Kidney (tissue), 14 donors: Measurements from ENCODE around the gene COMMD3. TPM values are rescaled to one million over a fixed set of nuclear protein-coding genes. Genes with fewer than 3 reads are reported as not detected.

Experiments used
- DNase-seq, 5 donors: peaks; one replicate each; pipeline ENCODE4 v3.0.0-alpha.2; 2013 to 2020
- FAIRE-seq: peaks from 2 replicates; lab custom pipeline; 2012; peaks lifted over from hg19 to GRCh38; lab: Jason Lieb, UNC
- H3K27ac ChIP-seq, 2 donors: one replicate each; pipeline ENCODE4 v1.7.0; 2013; ENCODE audit warnings: low read depth in 2 of 2, low read length in 2 of 2, inconsistent platforms in 1 of 2
- H3K27me3 ChIP-seq: one replicate; pipeline ENCODE4 v1.7.1; 2013; ENCODE audit warnings: low read length, inconsistent platforms; ENCODE audit not compliant: control insufficient read depth, insufficient read depth
- H3K36me3 ChIP-seq, 3 donors: one replicate each; pipeline versions ENCODE4 v1.7.0 to v1.7.1; 2013; ENCODE audit warnings: low read length in 3 of 3, control low read depth in 1 of 3, inconsistent platforms in 1 of 3; ENCODE audit not compliant: insufficient read depth in 3 of 3, control insufficient read depth in 2 of 3
- H3K4me1 ChIP-seq, 3 donors: one replicate each; pipeline versions ENCODE4 v1.7.0 to v1.7.1; 2013; ENCODE audit warnings: low read length in 3 of 3, inconsistent platforms in 1 of 3, low read depth in 1 of 3; ENCODE audit not compliant: control insufficient read depth in 2 of 3, insufficient read depth in 2 of 3
- H3K4me3 ChIP-seq, 3 donors: one replicate each; pipeline versions ENCODE4 v1.7.0 to v1.8.1; 2013; ENCODE audit warnings: low read length in 3 of 3, control low read depth in 1 of 3, inconsistent platforms in 1 of 3
- H3K9ac ChIP-seq, 3 donors: one replicate each; pipeline versions ENCODE4 v1.7.0 to v1.7.1; 2013; ENCODE audit warnings: low read length in 3 of 3, control low read depth in 1 of 3, inconsistent platforms in 1 of 3
- H3K9me3 ChIP-seq, 3 donors: one replicate each; pipeline versions ENCODE4 v1.7.0 to v1.7.1; 2013; ENCODE audit warnings: low read length in 3 of 3, control low read depth in 1 of 3, inconsistent platforms in 1 of 3; ENCODE audit not compliant: control insufficient read depth in 2 of 3, insufficient read depth in 1 of 3
- intact Hi-C: fragments of 100-400 bp; cut with DNase I; formaldehyde crosslinking; loops from one replicate; pipeline ENCODE4 v1.11.1; 2022
- polyA plus RNA-seq: library from polyadenylated mRNA; stranded (reverse); fragments of 350-450 nt; fragmentation: Illumina TruSeq; extraction: RNeasy Lipid Tissue Mini Kit (QIAGEN cat#74804); gene quantifications from one replicate; pipeline ENCODE4 v1.2.3, GENCODE V29; 2014; ENCODE audit warnings: low read depth, low replicate concordance; ENCODE audit not compliant: insufficient read depth
- total RNA-seq: library from RNA; stranded (reverse); fragmentation: NEBNext Ultra II Directional; extraction: Animal tissue kit (Norgen Biotek cat#: 25700); gene quantifications from one replicate; pipeline ENCODE4 v1.2.1, GENCODE V29; 2021
- TF ChIP-seq, protein P1 (sequence below): IDR thresholded peaks from 3 replicates; pipeline ENCODE4 v1.5.1; 2012; ENCODE audit warnings: mild to moderate bottlenecking, moderate library complexity, borderline replicate concordance; ENCODE audit not compliant: insufficient read depth; ENCODE audit errors: extremely low read depth
- donor health status: control.
- donor health status: control.
- donor health status: control.
- donor health status: control.
- donor health status: control.
- donor health status: DM: yes; HTN: yes; CAD: no.
- donor health status: Normal renal cell carcinoma (clear cell type).

Gene COMMD3
- total and polyA plus RNA-seq, 2 donors from 2014 or later, result 46.2 to 72.8 TPM

GRCh38 chr10:22333167-22333974 is 17.2 kb downstream of the COMMD3 start:
- H3K9me3 ChIP-seq, result peaks cover 0 to 2% (median 0%) of the 10 kb centered on the region in 3 donors
- no peak overlapping the region for H3K9ac ChIP-seq
- no peak for FAIRE-seq
- intact Hi-C loops, result no loop called here
- DNase-seq, result peak in 1 of 5 donors; percentile 25
- H3K27me3 ChIP-seq, result peaks cover 35% of the 10 kb centered on the region
- peaks cover 7 to 11% (median 9%) of the 10 kb centered on the region in 3 donors for H3K36me3 ChIP-seq
- H3K4me3 ChIP-seq, result no peak overlapping the region
- no peak overlapping the region for H3K27ac ChIP-seq
- peaks cover 0 to 13% (median 0%) of the 10 kb centered on the region in 3 donors for H3K4me1 ChIP-seq
- TF ChIP-seq, protein P1, sequence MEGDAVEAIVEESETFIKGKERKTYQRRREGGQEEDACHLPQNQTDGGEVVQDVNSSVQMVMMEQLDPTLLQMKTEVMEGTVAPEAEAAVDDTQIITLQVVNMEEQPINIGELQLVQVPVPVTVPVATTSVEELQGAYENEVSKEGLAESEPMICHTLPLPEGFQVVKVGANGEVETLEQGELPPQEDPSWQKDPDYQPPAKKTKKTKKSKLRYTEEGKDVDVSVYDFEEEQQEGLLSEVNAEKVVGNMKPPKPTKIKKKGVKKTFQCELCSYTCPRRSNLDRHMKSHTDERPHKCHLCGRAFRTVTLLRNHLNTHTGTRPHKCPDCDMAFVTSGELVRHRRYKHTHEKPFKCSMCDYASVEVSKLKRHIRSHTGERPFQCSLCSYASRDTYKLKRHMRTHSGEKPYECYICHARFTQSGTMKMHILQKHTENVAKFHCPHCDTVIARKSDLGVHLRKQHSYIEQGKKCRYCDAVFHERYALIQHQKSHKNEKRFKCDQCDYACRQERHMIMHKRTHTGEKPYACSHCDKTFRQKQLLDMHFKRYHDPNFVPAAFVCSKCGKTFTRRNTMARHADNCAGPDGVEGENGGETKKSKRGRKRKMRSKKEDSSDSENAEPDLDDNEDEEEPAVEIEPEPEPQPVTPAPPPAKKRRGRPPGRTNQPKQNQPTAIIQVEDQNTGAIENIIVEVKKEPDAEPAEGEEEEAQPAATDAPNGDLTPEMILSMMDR, result no peak

GRCh38 chr10:22333975-22334282 is 17.7 kb downstream of the COMMD3 start:
- no peak for FAIRE-seq
- no peak overlapping the region for H3K27ac ChIP-seq
- H3K4me1 ChIP-seq, result peaks cover 0 to 13% (median 0%) of the 10 kb centered on the region in 3 donors
- H3K9me3 ChIP-seq, result peaks cover 0 to 2% (median 0%) of the 10 kb centered on the region in 3 donors
- H3K27me3 ChIP-seq, result peaks cover 41% of the 10 kb centered on the region
- intact Hi-C loops, result no loop called here
- TF ChIP-seq, protein P1, result no peak
- no peak overlapping the region for H3K9ac ChIP-seq
- no peak overlapping the region for H3K4me3 ChIP-seq
- no peak for DNase-seq
- H3K36me3 ChIP-seq, result peaks cover 7 to 11% (median 7%) of the 10 kb centered on the region in 3 donors

DNA sequence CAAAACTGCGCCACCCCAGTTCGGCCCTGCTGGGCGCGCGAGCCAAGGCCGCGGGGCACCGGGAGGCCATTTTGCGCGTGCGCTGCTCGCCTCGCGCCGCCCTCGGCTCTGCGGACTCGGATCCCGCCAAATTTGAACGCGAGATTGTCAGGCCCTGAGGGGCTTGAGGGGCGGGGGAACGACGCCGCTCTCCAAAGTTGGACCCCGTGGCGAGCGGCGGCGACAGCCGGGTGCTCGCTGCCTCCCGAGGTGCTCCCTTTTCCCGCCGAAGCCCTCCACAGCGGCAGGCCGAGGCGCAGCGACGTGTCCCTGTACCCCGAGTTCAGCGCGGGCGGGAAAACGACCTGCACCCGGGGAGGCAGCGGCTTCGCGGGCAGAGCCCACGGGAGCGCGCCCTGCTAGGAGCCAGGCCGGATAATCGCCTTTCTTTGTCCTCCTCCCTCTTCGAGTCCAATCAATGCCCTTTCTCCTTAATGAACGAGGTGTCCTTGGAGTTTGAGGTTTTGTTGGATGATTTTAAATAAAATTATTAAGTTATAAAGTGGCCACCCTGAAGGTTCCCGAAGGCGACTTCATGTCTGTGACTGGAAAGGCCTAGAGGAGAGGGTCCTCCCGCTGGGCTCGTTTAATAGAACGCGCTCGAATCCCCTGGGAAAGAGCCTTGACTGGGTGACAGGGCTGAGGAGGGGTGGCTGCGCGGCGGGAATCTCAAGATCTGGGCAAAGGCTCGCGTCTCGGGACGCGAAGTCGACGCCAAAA is 18.4 kb downstream of the COMMD3 start:
- no peak overlapping the region for H3K9ac ChIP-seq
- no peak overlapping the region for H3K27ac ChIP-seq
- intact Hi-C loops, result no loop called here
- DNase-seq, result peak in 4 of 5 donors; percentile 60 to 87 (median 78)
- H3K9me3 ChIP-seq, result peaks cover 0 to 2% (median 0%) of the 10 kb centered on the region in 3 donors
- FAIRE-seq, result no peak
- peak overlapping the region in 2 of 3 donors; percentile 62 to 66 for H3K4me3 ChIP-seq
- H3K4me1 ChIP-seq, result peaks cover 0 to 13% (median 0%) of the 10 kb centered on the region in 3 donors
- TF ChIP-seq, protein P1, result no peak
- peaks cover under 1 to 5% (median 3%) of the 10 kb centered on the region in 3 donors for H3K36me3 ChIP-seq
- peaks cover 47% of the 10 kb centered on the region for H3K27me3 ChIP-seq
